Fibroblast of lung (primary cell): ENCODE data around the gene DOCK4. TPM values are rescaled to one million over a fixed set of nuclear protein-coding genes. Genes with fewer than 3 reads are reported as not detected.

ENCODE experiments used
- DNase-seq, 2 donors: peaks; one replicate each; pipeline versions ENCODE4 v3.0.0 to v3.0.0-alpha.2; 2010; ENCODE audit warnings: low read depth in 2 of 2
- H2AFZ ChIP-seq: 2 replicates; pipeline ENCODE4 v1.5.1; 2012; ENCODE audit warnings: low read length, control low read depth, inconsistent platforms
- H3K27ac ChIP-seq: 2 replicates; pipeline ENCODE4 v1.5.1; 2011; ENCODE audit warnings: low read length, control low read depth; ENCODE audit not compliant: insufficient read depth
- H3K27me3 ChIP-seq: 2 replicates; pipeline ENCODE4 v1.5.1; 2011; ENCODE audit warnings: mild to moderate bottlenecking, low read length; ENCODE audit not compliant: control insufficient read depth, insufficient read depth
- H3K36me3 ChIP-seq: 2 replicates; pipeline ENCODE4 v1.5.1; 2011; ENCODE audit warnings: low read length; ENCODE audit not compliant: control insufficient read depth, insufficient read depth
- H3K4me1 ChIP-seq: 2 replicates; pipeline ENCODE4 v1.5.1; 2011; ENCODE audit warnings: low read length; ENCODE audit not compliant: control insufficient read depth, insufficient read depth; ENCODE audit errors: extremely low read depth
- H3K4me2 ChIP-seq: 2 replicates; pipeline ENCODE4 v1.5.1; 2011; ENCODE audit warnings: low read length, control low read depth; ENCODE audit not compliant: insufficient read depth; ENCODE audit errors: extremely low read depth
- H3K4me3 ChIP-seq, 4 experiments: fragments of 200-600 bp in 1 of 4; sonication (generic) in 1 of 4; replicated peaks in 1 of 4; 2 replicates each; pipeline ENCODE4 v1.5.1; 2011 to 2016; ENCODE audit warnings: low read length in 4 of 4, low read depth in 3 of 4, mild to moderate bottlenecking in 3 of 4, control low read depth in 2 of 4, inconsistent platforms in 1 of 4, mixed read lengths in 1 of 4; ENCODE audit not compliant: insufficient read depth in 1 of 4; ENCODE audit errors: control extremely low read depth in 1 of 4
- H3K79me2 ChIP-seq: 2 replicates; pipeline ENCODE4 v1.5.1; 2012; ENCODE audit warnings: mild to moderate bottlenecking, low read length, inconsistent platforms; ENCODE audit not compliant: control insufficient read depth, insufficient read depth
- H3K9ac ChIP-seq: 2 replicates; pipeline ENCODE4 v1.5.1; 2011; ENCODE audit warnings: mild to moderate bottlenecking, low read length, control low read depth; ENCODE audit not compliant: insufficient read depth
- H3K9me3 ChIP-seq: 2 replicates; pipeline ENCODE4 v1.5.1; 2012; ENCODE audit warnings: low read depth, low read length; ENCODE audit not compliant: control insufficient read depth, insufficient read depth
- H4K20me1 ChIP-seq: 2 replicates; pipeline ENCODE4 v1.5.1; 2011; ENCODE audit warnings: low read length; ENCODE audit not compliant: control insufficient read depth, insufficient read depth; ENCODE audit errors: extremely low read depth
- CTCF ChIP-seq, 2 donors: IDR thresholded peaks in 1 of 2; conservative IDR thresholded peaks in 1 of 2; 1 replicate in 1 of 2; 2 replicates in 1 of 2; pipeline ENCODE4 v1.5.1; 2011 to 2012; ENCODE audit warnings: low read length in 2 of 2, control low read depth in 1 of 2, inconsistent platforms in 1 of 2, low read depth in 1 of 2, mild to moderate bottlenecking in 1 of 2
- EZH2 ChIP-seq: IDR thresholded peaks from 2 replicates; pipeline ENCODE4 v1.5.1; 2012; ENCODE audit warnings: low read length, control low read depth, mild to moderate bottlenecking; ENCODE audit errors: missing control alignments
- polyA plus RNA-seq, 2 donors: library from polyadenylated mRNA; depleted of rRNA in 1 of 2; stranded (reverse) in 1 of 2; unstranded in 1 of 2; fragments of >200 nt; gene quantifications; 2 replicates each; pipeline ENCODE4 v1.2.1, GENCODE V29; 2011 to 2012; ENCODE audit warnings: missing spikeins in 1 of 2
- total RNA-seq: library from RNA; depleted of rRNA; stranded (reverse); fragments of >200 nt; gene quantifications from 2 replicates; pipeline ENCODE4 v1.2.1, GENCODE V29; 2014

DOCK4 gene
- total and polyA plus RNA-seq, 2 donors (not counting 1 experiment from before 2014, with no cell fraction given) = 20.8 to 39.3 TPM

GRCh38 chr7:112067200-112067599 lies 139.0 kb downstream of the DOCK4 start:
- Histone ChIP-seq H3K4me3 (no peak overlapping the region), H3K4me1 (no peaks in the 10 kb centered on the region), H3K27ac (no peak overlapping the region), H3K9ac (no peak overlapping the region), H3K9me3 (no peaks in the 10 kb centered on the region), H4K20me1 (no peaks in the 10 kb centered on the region), H3K79me2 (no peaks in the 10 kb centered on the region), H3K4me2 (no peak overlapping the region), H3K27me3 (no peaks in the 10 kb centered on the region), H2AFZ (no peak overlapping the region), H3K36me3 (no peaks in the 10 kb centered on the region)
- no peak for DNase-seq
- TF ChIP-seq EZH2 = no peak
- no peak for TF ChIP-seq CTCF (conservative IDR thresholded peaks at IDR 0.05 in 1 of 2, IDR thresholded peaks at IDR 0.05 in 1 of 2; ENCODE audit: low read depth in 1 of 2, low read length in 2 of 2)

- no peaks in the 10 kb centered on the region for H3K79me2 ChIP-seq
- no peaks in the 10 kb centered on the region for H3K36me3 ChIP-seq
- no peak overlapping the region for H3K4me2 ChIP-seq
- H2AFZ ChIP-seq = no peak overlapping the region
- H3K4me1 ChIP-seq = no peaks in the 10 kb centered on the region
- H3K9me3 ChIP-seq = no peaks in the 10 kb centered on the region
- H3K27me3 ChIP-seq = no peaks in the 10 kb centered on the region
- H3K27ac ChIP-seq = no peak overlapping the region
- TF ChIP-seq CTCF (conservative IDR thresholded peaks at IDR 0.05 in 1 of 2, IDR thresholded peaks at IDR 0.05 in 1 of 2; ENCODE audit: low read depth in 1 of 2, low read length in 2 of 2) (no peak), EZH2 (no peak)
- DNase-seq = no peak
- no peaks in the 10 kb centered on the region for H4K20me1 ChIP-seq
- H3K4me3 ChIP-seq = no peak overlapping the region
- H3K9ac ChIP-seq = no peak overlapping the region
Observed at GRCh38 chr7:112065758-112066157, 140.4 kb downstream of the DOCK4 start.

GRCh38 chr7:112064627-112065385 lies 141.4 kb downstream of the DOCK4 start:
- no peak for DNase-seq
- H3K27me3 ChIP-seq = no peaks in the 10 kb centered on the region
- H3K9me3 ChIP-seq = no peaks in the 10 kb centered on the region
- no peak overlapping the region for H3K4me2 ChIP-seq
- H3K4me1 ChIP-seq = no peaks in the 10 kb centered on the region
- no peaks in the 10 kb centered on the region for H4K20me1 ChIP-seq
- no peak overlapping the region for H3K27ac ChIP-seq
- H3K9ac ChIP-seq = no peak overlapping the region
- H2AFZ ChIP-seq = no peak overlapping the region
- H3K4me3 ChIP-seq = no peak overlapping the region
- TF ChIP-seq CTCF (conservative IDR thresholded peaks at IDR 0.05 in 1 of 2, IDR thresholded peaks at IDR 0.05 in 1 of 2; ENCODE audit: low read depth in 1 of 2, low read length in 2 of 2) (no peak), EZH2 (no peak)
- no peaks in the 10 kb centered on the region for H3K36me3 ChIP-seq
- no peaks in the 10 kb centered on the region for H3K79me2 ChIP-seq
